CD4-positive, alpha-beta T cell treated with Interleukin-17A for 1 hour (primary cell): ENCODE results near the gene HOGA1.
A peak's percentile ranks its signal among the peaks of the same experiment; 100 is the strongest.
"Not testable (repeated sequence)": the region's sequence is repeated elsewhere in the genome, so short reads cannot be mapped to it uniquely, and the experiment has no call there.

ENCODE experiments used
- DNase-seq: peaks from one replicate; pipeline ENCODE4 v3.0.0-alpha.2; 2020

Gene HOGA1

DNA sequence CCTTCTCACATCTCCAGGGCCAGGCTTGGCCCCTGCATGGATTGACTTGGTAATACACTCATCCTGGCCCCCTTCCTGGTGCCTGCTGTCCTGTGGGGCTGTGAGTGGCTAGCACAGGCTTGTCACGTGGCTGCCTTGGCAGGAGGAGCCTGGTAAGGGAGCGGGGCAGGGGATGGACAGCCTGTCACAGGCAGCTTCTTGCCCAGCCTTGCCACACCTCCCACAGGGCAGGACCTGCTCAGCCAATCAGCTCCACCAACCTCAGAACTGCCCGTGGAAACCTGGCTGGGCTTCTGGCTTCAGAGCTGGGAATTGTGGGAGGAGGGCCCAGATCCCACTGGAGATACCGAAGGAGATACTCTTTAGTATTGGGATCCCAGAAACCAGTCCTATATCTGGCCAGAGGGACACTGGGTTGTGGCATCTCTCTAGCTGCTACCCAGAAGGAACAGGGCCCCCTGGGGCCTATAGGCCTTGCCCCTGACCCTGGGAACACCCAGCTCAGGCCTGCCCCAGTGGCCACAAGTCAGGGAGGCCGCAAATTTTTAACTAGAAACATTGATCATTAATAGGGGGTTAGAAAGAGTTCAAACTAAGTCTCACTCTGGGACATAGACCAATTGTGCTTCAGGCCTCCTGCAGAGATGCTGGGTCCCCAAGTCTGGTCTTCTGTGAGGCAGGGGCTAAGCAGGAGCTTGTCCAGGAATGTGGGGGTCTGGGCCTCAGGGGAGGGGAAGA is at the start of gene HOGA1:
Gene HOGA1 (plus strand): TSS at position 330 of the 738 bp plus-strand sequence. CDS start 315 bp downstream, at position 645.
- no peak for DNase-seq

- peak; percentile 13 for DNase-seq
Measured at GRCh38 chr10:97534746-97535367, 49.3 kb upstream of the HOGA1 start.

DNA sequence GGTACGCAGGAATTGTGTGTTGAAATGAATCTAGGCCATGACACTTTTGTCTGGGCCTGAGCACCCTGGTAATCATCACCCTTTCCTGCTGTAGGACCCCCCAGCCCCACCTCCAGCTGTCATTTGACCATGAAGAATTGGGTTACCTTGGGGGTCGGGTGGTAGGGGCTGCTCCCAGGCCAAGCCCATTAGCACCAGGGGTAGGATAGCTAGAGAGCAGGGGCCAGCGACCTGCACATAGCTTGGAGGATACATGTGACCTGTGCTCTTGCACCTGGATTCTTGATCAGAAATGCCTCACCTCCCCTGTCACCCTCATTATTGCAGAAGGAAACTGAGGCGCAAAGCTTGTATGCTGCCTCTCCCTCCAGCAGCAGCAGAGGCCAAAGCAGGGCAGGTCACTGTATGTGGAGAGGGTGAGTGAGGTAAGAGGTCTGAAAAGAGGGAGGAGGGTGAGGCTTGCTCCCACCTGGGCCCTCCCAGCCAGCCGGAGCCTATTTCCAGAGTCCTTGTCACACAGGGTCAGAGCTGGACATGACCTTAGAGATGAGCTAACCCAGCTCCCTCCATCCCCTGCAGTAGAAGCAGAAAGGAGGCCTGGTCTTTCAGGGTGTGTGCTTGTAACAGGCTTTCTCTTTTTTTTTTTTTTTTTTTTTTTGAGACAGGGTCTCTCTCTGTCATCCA is 46.9 kb upstream of the HOGA1 start:
- no peak for DNase-seq

DNA sequence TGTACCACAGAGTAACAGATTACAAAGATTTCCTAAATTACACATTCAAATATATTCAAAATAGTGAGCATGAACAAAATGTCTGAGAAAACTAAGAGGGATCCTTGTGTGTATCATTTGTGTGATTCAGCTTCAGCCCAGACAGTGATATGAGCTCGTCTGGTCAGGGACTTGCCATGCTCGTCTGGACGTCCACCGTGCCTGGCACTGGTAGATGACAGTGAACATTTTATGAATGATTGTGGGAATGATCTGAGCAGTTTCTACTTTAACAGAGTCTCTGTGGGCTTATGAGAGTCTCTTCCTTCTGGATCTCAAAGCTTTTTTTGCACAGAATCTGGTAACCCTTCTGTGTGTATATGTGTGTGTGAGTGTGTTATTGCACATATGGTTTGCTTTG is 45.8 kb upstream of the HOGA1 start:
- no peak for DNase-seq

- DNase-seq, result no peak
Measured at GRCh38 chr10:97538839-97539238, 45.4 kb upstream of the HOGA1 start.

DNA sequence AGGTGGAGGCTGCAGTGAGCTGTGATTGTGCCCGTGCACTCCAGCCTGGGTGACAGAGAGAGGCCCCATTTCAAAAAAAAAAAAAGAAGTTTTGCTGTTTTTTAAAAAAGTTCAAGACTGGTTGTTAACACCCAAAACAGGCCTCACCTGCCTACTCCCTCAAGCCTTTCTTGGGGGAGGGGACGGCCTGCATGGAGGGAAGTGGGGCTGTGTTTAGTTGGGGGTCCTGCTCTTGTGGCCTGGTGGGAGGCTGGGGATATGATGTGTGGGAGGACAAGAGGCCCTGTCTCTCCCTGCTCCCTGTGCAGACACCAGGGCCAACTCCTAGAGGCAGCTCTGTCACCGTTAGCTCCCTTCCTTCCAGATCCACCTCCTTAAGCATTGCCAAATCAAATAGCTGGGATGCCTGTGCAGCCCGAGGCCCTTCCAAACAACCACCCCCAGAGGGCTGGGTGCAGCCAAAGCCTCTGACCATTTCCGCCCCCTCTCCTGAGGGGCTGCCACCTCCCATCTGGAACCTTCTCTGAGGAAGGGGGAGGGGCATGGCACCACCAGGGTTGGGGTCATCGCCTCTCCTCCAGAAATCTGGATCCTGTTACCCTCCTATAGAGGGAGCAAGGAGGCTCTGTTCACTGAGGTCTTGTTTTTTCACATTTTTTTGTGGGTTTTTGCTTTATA is 44.5 kb upstream of the HOGA1 start:
- no peak for DNase-seq

- DNase-seq, result no peak
Measured at GRCh38 chr10:97540669-97541500, 43.3 kb upstream of the HOGA1 start.

- DNase-seq, result no peak
Measured at GRCh38 chr10:97542169-97543024, 41.8 kb upstream of the HOGA1 start.

DNA sequence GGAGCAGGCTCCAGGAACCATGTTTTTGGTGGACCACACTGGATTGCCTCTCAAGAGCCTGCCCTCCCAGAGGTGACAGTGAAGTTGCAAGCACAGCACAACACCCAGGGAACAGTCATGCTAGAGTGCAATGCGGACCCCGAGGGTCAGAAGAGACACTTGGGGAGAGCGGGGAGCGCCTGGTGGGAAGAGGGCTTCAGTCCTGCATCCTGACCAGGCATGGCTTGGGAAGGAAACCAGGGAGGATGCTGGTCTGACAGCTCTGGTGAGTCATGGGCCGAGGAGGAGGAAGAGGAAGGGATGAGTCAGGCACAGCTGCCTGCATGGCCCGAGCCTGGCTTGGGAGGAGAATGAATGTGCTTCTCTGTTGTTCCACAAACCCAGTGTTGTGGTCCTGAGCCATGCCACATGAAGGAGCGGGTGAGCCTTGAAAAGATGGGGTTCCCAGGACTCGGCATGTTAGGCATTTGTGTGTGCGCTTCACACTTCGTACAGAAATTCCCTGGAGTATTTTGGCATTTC is 41.1 kb upstream of the HOGA1 start:
- peak; percentile 6 for DNase-seq

DNA sequence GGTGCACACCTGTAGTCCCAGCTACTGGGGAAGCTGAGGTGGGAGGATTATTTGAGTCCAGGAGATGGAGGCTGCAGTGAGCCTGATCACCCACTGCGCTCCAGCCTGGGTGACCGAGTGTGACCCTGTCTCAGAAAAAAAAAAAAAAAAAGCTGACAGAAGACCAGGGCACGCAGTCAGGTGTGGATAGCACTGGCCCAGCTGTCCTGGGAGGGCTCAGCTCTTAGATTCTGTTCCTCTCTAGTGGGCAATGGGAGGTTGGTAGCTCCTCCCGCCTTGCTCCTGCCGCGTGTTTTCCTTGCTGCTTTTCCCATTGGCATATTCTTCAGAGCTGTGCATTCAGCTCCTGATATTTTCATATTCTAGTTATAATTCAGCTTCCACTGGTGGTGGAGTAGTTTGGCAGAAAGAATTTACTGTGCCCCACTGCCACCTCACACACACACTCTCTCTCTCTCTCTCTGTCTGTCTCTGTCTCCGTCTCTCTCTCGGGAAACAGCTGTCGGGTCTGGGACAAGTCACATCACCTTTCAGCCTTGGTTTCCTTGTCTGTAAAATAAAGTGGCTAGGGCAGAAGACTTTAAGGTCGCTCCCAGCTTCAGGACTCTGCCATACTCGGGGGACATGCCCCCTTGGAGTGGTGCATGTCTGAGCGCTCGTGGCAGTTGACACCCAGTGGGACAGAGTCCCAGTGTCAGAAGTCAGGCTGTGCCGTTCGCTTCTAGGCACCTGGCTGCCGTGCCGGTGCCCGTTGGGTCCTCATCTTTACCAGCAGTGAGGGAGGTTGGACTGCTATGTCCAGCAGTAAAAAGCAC is 37.5 kb upstream of the HOGA1 start:
- no peak for DNase-seq

- DNase-seq, result no peak
Measured at GRCh38 chr10:97547271-97547600, 37.0 kb upstream of the HOGA1 start.

DNA sequence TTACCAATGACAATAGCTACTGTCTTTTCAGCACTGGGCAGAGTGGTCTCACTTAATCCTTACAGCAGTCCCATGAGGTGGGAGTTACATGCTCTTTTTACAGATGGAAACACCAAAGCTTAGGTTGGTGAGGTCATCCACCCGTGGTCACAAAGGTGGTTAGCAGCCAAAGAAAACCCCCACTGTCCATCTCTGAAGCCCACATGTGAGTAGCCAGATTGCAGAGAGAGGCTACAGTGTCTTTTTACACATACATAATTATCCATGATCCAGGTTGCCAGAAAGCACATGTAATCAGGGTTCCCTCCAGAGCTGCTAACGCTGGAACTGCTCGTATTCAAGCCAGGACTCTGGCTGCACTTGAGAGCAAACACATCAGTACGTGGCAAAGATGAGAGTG is 36.2 kb upstream of the HOGA1 start:
- no peak for DNase-seq

DNA sequence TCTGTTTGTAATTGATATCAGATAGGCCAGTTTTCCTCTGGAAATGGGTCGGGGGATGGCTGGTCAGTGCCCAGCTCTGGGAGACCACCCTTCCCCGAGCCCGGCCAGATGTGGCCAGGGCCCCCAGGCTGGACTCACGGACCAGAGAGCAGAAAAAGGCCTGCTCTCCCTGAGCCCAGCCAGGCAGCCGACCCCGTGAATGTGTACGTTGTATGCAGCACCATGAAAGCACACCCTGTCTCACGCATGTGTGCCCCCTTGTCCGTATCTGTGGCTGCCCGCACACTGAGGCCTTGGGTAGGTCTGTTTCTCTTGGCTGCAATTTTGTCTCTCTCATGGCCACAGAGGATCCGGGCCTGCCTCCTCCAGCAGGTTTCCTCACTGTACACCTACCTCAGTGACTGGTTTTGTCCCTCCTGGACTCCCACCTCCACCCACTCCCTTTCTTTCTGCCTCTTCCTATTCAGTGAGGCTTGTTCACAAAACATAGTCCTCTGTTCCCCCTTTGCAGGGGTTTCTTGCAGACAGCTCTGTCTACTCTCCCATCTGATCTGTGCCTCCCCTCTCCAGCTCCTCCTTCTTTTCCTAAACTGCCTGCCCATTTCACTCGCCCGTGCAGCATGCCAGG is 35.2 kb upstream of the HOGA1 start:
- DNase-seq, result no peak

GRCh38 chr10:97549587-97550322 is 34.4 kb upstream of the HOGA1 start:
- no peak for DNase-seq

DNA sequence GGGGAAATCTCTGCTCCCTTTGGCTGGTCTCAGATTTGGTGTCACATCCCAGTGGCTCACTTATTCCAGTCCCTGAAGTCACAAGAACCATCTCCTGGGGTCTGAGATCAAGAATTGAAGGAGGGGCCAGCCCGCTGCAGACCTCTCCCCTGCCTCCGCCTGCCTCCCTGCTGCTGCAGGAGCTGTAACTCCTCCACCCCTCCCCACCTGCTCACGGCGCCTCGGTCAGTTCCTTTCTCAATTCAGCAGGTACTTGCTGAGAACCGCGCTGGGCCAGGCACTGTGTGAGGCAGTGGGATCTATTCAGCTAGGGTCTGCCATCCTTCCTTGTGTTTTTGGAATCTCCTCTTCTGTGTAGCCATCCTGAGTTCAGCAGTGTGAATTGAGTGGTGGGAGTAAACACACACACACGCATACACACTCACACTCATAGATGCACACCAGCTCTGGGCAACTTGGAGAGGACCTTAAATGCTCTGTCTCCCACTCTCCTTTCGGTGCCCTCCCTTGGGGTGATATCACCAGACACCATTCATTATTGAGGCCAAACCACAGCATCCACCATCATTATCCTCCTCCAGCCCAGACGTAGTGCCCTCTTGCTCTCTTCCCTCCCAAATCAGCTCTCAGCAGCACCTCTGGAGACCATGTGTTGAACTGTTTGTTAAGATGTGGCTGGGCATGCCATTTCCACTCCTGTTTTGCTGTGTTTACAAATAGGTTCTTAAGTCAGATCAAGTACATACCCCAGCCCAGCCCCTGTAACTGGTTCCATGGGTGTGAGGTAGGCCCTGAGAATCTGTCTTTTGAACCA is 33.6 kb upstream of the HOGA1 start:
- DNase-seq, result no peak

GRCh38 chr10:97551271-97551670 is 32.9 kb upstream of the HOGA1 start:
- no peak for DNase-seq

- DNase-seq, result peak; percentile 65
Measured at GRCh38 chr10:97553575-97554031, 30.6 kb upstream of the HOGA1 start.

- not testable (repeated sequence) for DNase-seq
Measured at GRCh38 chr10:97554336-97554735, 29.9 kb upstream of the HOGA1 start.
